Stomach (tissue), 9 donors: ENCODE measurements around the gene SLC38A2. TPM values are rescaled to one million over a fixed set of nuclear protein-coding genes. Genes with fewer than 3 reads are reported as not detected.

ENCODE experiments used
- DNase-seq, 2 donors: peaks; one replicate each; pipeline versions ENCODE4 v3.0.0 to v3.0.0-alpha.2; 2013 to 2019
- H3K27ac ChIP-seq, 5 donors: fragments of 200-600 bp in 4 of 5; sonication (generic) in 4 of 5; one replicate each; pipeline ENCODE4 v1.5.1; 2013 to 2019; ENCODE audit warnings: mild to moderate bottlenecking in 1 of 5, moderate library complexity in 1 of 5
- H3K27me3 ChIP-seq, 3 donors: fragments of 200-600 bp; sonication (generic); one replicate each; pipeline ENCODE4 v1.5.1; 2017 to 2019; ENCODE audit warnings: mixed run types in 1 of 3
- H3K36me3 ChIP-seq, 4 donors: fragments of 200-600 bp; sonication (generic); 1 replicate in 3 of 4; 2 replicates in 1 of 4; pipeline ENCODE4 v1.5.1; 2016 to 2019
- H3K4me1 ChIP-seq, 4 donors: fragments of 200-600 bp; sonication (generic); one replicate each; pipeline ENCODE4 v1.5.1; 2016 to 2019
- H3K4me3 ChIP-seq, 4 donors: fragments of 200-600 bp; sonication (generic) in 3 of 4; one replicate each; pipeline ENCODE4 v1.5.1; 2016 to 2019; ENCODE audit warnings: mild to moderate bottlenecking in 1 of 4
- H3K9me3 ChIP-seq, 4 donors: fragments of 200-600 bp; sonication (generic); one replicate each; pipeline ENCODE4 v1.5.1; 2016 to 2019
- EP300 ChIP-seq: sonication (generic); formaldehyde crosslinking; IDR thresholded peaks from one replicate; pipeline ENCODE4 v1.6.1; 2017; ENCODE audit warnings: antibody characterized with exemption
- POLR2A ChIP-seq, 4 donors: fragments of 450-650 bp; IDR thresholded peaks; one replicate each; pipeline ENCODE4 v1.6.1; 2016; ENCODE audit warnings: antibody characterized with exemption in 4 of 4, control low read depth in 2 of 4, mild to moderate bottlenecking in 1 of 4, moderate library complexity in 1 of 4
- POLR2AphosphoS5 ChIP-seq, 3 donors: sonication (generic); formaldehyde crosslinking; IDR thresholded peaks; one replicate each; pipeline ENCODE4 v1.6.1; 2016; ENCODE audit warnings: antibody characterized with exemption in 3 of 3
- WGBS, 5 donors: extraction: QIAGEN DNeasy Blood & Tissue Kit in 3 of 5; methylation state at CpG; one replicate each; pipeline versions ENCODE4 v1.1.5 to v1.1.7; 2013 to 2018; 5-methylcytosine and 5-hydroxymethylcytosine counted together
- intact Hi-C: fragments of 100-400 bp; cut with DNase I; formaldehyde crosslinking; loops from one replicate; pipeline ENCODE4 v1.15.1; 2023; ENCODE audit warnings: low total_unique reads
- polyA plus RNA-seq, 3 donors: library from polyadenylated mRNA; stranded (reverse); fragments of 200-250 nt; gene quantifications; one replicate each; pipeline ENCODE4 v1.2.3, GENCODE V29; 2013
- total RNA-seq, 5 donors: library from RNA; depleted of rRNA; stranded (reverse); fragments of >200 nt; gene quantifications; one replicate each; pipeline versions ENCODE4 v1.1.0 to v1.2.3, GENCODE V29; 2014 to 2016
- TF ChIP-seq, protein P1 (sequence below), 7 experiments: fragments of 450-650 bp in 4 of 7; fragments of 200-600 bp in 3 of 7; sonication (generic) in 3 of 7; IDR thresholded peaks; one replicate each; pipeline ENCODE4 v1.5.1; 2016 to 2019; ENCODE audit warnings: antibody characterized with exemption in 7 of 7, control low read depth in 2 of 7, mild to moderate bottlenecking in 1 of 7
- donor health status: healthy with polysubstance abuse.
- donor health status: Bipolar disorder and iron deficiency.
- donor health status: healthy.

SLC38A2 gene
- total and polyA plus RNA-seq, 8 donors: 26.6 to 716 (median 157) TPM

DNA sequence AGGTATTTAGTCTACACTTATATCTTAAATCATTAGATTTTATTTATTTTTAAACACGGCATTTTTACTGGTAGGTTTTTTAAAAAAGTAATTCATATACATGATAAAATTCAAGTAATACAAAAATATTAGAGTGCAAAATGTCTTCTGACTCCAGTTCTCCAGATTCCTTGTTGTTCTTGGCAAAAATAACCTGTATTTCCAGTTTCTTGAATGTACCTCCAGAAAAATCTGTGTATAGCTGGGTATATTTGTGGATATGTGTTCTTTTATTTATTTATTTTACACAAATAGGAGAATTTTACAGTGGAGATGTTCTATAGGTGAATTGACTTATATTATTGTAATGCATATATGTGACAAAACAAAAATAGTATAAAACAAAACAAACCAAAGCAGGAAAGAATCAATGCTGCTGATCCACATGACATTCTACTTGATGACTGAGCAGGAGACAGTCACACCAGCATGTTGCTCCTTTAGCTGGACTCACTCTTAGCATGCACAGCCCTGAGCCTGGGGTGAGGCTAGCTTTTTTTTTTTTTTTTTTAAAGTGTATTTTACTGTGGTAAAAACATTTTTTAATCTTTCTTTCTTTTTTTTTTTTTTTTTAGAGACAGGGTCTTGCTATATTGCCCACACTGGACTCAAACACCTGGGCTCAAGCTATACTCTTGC, 42.2 kb upstream of the SLC38A2 start:
- no peaks in the 10 kb centered on the region for H3K9me3 ChIP-seq
- TF ChIP-seq, protein P1, sequence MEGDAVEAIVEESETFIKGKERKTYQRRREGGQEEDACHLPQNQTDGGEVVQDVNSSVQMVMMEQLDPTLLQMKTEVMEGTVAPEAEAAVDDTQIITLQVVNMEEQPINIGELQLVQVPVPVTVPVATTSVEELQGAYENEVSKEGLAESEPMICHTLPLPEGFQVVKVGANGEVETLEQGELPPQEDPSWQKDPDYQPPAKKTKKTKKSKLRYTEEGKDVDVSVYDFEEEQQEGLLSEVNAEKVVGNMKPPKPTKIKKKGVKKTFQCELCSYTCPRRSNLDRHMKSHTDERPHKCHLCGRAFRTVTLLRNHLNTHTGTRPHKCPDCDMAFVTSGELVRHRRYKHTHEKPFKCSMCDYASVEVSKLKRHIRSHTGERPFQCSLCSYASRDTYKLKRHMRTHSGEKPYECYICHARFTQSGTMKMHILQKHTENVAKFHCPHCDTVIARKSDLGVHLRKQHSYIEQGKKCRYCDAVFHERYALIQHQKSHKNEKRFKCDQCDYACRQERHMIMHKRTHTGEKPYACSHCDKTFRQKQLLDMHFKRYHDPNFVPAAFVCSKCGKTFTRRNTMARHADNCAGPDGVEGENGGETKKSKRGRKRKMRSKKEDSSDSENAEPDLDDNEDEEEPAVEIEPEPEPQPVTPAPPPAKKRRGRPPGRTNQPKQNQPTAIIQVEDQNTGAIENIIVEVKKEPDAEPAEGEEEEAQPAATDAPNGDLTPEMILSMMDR (IDR thresholded peaks at IDR 0.05): no peak
- TF ChIP-seq POLR2A (IDR thresholded peaks at IDR 0.05): no peak
- no peaks in the 10 kb centered on the region for H3K27me3 ChIP-seq
- WGBS, 5 donors: 39 to 67% (median 42%) methylated on average over 1 of the region's 1 CpG
- H3K27ac ChIP-seq: no peak overlapping the region
- H3K4me3 ChIP-seq: no peak overlapping the region
- peaks cover 0 to 23% (median 10%) of the 10 kb centered on the region in 4 donors for H3K4me1 ChIP-seq
- DNase-seq: no peak
- intact Hi-C loops: no loop called here
- no peaks in the 10 kb centered on the region for H3K36me3 ChIP-seq

DNA sequence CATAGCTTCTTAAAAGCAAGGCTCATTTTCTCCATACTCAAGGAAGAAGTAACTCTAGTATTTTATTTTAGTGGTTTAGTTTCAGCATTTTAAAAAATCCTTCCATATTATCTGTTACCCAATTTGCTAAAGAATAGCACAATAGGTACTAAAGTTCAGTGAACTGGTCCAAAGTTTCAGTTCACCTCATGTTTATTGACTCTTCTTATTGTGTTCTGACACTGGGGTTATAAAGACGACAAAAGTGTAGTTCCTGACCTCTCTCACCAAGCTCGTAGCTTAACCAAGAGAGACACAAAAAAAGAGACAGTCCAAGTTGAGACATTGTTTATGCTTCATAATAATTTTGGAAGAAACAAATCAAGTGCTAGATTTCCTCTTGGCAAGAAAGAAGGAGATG, 40.8 kb upstream of the SLC38A2 start:
- no peak overlapping the region for H3K4me3 ChIP-seq

DNA sequence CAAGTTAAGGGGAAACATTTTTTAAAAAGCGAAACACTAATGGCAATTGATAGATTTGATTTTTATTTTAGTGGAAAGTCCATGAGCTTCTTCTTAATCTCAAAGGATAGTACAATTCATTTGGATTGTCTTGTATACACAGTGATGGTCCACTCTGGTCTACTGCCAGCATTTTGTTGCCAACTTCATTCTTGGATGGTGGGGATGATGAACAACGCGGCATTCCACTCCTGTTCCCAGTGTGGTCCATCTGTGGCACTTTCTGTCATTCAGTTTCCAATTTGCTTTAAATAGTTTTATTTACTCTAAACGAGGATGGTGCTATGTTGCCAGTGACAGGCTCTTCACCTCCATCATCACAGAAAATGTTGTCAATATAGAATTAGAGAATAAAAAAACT, 40.3 kb upstream of the SLC38A2 start:
- peaks cover 0 to 23% (median 10%) of the 10 kb centered on the region in 4 donors for H3K4me1 ChIP-seq
- intact Hi-C loops: no loop called here
- no peak for DNase-seq
- H3K27me3 ChIP-seq: no peaks in the 10 kb centered on the region
- no peaks in the 10 kb centered on the region for H3K36me3 ChIP-seq
- TF ChIP-seq POLR2A (IDR thresholded peaks at IDR 0.05) (no peak), POLR2AphosphoS5 (IDR thresholded peaks at IDR 0.05) (no peak), EP300 (no peak)
- TF ChIP-seq, protein P1 (IDR thresholded peaks at IDR 0.05): no peak
- H3K9me3 ChIP-seq: no peaks in the 10 kb centered on the region
- H3K4me3 ChIP-seq: no peak overlapping the region
- no peak overlapping the region for H3K27ac ChIP-seq
- 81 to 94% (median 87%) methylated on average over 4 of the region's 4 CpGs for WGBS, 5 donors

More for the DNA sequence above, 40.8 kb upstream of the SLC38A2 start:
- H3K9me3 ChIP-seq: no peaks in the 10 kb centered on the region
- H3K4me1 ChIP-seq: peaks cover 0 to 23% (median 10%) of the 10 kb centered on the region in 4 donors
- H3K27me3 ChIP-seq: no peaks in the 10 kb centered on the region
- TF ChIP-seq, protein P1 (IDR thresholded peaks at IDR 0.05): no peak
- TF ChIP-seq EP300 (no peak), POLR2A (IDR thresholded peaks at IDR 0.05) (no peak), POLR2AphosphoS5 (IDR thresholded peaks at IDR 0.05) (no peak)
- intact Hi-C loops: no loop called here
- no peak for DNase-seq
- H3K27ac ChIP-seq: no peak overlapping the region
- 40 to 50% (median 41%) methylated on average over 2 of the region's 2 CpGs for WGBS, 5 donors
- no peaks in the 10 kb centered on the region for H3K36me3 ChIP-seq

DNA sequence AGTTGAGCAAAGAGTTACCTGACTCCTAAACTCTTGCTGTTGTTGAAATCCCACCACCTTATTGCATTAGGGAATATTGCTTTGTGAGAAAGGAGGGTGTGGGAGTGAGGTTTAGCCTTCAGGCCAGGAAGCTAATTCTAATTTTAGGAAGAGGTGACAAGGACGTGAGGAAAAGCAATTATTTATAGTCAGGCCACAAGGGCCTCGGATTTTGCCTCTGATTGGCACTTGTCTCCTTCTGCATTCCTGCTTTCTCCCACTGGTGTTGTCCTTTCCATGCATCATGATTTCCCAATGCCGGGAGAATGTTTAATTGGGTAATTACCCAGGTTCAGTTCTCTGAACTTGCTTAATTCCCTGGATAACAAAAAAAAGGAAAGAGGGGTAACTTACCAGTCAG, 37.9 kb upstream of the SLC38A2 start:
- 72 to 88% (median 75%) methylated on average over 3 of the region's 3 CpGs for WGBS, 5 donors
- intact Hi-C loops: no loop called here

More for the DNA sequence above, 37.9 kb upstream of the SLC38A2 start:
- Histone ChIP-seq H3K4me1 (peaks cover 0 to 21% (median 10%) of the 10 kb centered on the region in 4 donors), H3K27ac (no peak overlapping the region), H3K36me3 (no peaks in the 10 kb centered on the region), H3K27me3 (no peaks in the 10 kb centered on the region), H3K9me3 (no peaks in the 10 kb centered on the region), H3K4me3 (no peak overlapping the region)
- no peak for DNase-seq
- TF ChIP-seq, protein P1 (IDR thresholded peaks at IDR 0.05): no peak
- TF ChIP-seq EP300: no peak
- TF ChIP-seq POLR2A (IDR thresholded peaks at IDR 0.05): no peak
- no peak for TF ChIP-seq POLR2AphosphoS5 (IDR thresholded peaks at IDR 0.05)
